D721Med (cell line): ENCODE results near the gene PHLDB2.

Source experiments
- DNase-seq: peaks from one replicate; pipeline ENCODE4 v3.0.0; 2011; ENCODE audit warnings: low spot score; ENCODE audit not compliant: insufficient read length
- FAIRE-seq: peaks from 2 replicates; lab custom pipeline; 2011; peaks lifted over from hg19 to GRCh38; lab: Jason Lieb, UNC
- TF ChIP-seq, protein P1 (sequence below): IDR thresholded peaks from 2 replicates; pipeline ENCODE4 v1.5.1; 2012; ENCODE audit warnings: mild to moderate bottlenecking, control low read depth; ENCODE audit not compliant: insufficient read depth; ENCODE audit errors: missing control alignments

The PHLDB2 gene

DNA sequence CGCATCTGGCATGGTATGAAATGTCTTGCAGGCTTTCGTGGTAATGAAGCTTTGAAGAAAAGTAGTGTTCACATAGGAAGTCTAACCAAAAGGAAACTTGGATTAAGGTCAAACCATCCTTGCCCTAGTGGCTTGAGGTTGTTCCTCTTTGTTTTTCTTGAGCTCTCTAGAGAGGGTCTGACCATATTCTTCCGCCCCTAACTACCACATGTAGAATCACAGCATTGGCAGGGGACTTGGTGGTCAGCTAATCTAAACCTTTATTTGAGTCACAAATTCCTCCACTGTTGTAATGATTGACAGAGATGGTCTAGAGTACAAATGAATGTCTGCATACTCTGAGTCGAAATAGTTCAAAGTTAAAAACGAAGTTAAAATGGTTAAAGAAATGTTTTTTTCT lies 39.1 kb upstream of the PHLDB2 start:
- no peak for DNase-seq
- TF ChIP-seq, protein P1, sequence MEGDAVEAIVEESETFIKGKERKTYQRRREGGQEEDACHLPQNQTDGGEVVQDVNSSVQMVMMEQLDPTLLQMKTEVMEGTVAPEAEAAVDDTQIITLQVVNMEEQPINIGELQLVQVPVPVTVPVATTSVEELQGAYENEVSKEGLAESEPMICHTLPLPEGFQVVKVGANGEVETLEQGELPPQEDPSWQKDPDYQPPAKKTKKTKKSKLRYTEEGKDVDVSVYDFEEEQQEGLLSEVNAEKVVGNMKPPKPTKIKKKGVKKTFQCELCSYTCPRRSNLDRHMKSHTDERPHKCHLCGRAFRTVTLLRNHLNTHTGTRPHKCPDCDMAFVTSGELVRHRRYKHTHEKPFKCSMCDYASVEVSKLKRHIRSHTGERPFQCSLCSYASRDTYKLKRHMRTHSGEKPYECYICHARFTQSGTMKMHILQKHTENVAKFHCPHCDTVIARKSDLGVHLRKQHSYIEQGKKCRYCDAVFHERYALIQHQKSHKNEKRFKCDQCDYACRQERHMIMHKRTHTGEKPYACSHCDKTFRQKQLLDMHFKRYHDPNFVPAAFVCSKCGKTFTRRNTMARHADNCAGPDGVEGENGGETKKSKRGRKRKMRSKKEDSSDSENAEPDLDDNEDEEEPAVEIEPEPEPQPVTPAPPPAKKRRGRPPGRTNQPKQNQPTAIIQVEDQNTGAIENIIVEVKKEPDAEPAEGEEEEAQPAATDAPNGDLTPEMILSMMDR = no peak
- no peak for FAIRE-seq

GRCh38 chr3:111820651-111821050 lies 38.4 kb upstream of the PHLDB2 start:
- TF ChIP-seq, protein P1 = no peak
- DNase-seq (no peak), FAIRE-seq (no peak)

DNA sequence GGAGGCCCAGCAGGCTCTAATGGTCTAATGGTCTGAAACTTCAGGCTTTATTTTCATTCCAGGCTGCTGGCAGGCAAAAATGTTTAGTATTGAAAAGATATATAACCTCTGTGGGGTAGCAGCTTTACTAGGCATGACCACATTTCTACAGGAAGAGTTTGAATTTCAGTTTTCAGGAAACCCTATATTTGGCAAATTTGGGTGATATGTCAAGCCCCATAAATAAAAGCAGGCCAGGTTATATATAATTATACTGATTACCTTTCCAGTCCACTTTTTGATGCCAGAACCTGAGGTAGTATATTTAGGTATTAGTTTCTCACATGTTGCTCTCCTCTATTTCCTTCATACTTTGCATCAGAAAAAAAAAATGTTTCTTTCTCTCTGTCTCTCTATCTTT lies 37.2 kb upstream of the PHLDB2 start:
- FAIRE-seq = no peak
- TF ChIP-seq, protein P1 = no peak
- no peak for DNase-seq

DNA sequence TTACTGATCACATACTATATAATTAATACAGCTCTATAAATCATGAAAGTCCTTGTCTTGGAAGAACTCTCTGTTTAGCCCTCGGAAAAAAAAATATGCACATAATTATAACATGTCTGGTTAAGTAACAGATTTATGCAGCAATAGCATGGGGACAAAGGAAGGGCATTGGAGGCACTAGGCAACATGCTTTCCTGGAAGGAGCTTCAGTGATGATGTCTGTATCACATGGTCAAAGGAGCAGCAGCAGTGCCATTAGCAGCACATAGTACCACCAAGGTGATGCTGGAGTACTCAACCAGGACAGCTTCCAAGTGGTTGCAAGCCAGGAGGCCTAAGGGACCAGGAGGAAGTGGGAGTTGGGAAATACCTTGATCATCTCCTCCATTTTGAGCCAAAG lies 36.3 kb upstream of the PHLDB2 start:
- TF ChIP-seq, protein P1 = no peak
- DNase-seq (no peak), FAIRE-seq (no peak)

GRCh38 chr3:111823341-111823855 lies 35.7 kb upstream of the PHLDB2 start:
- TF ChIP-seq, protein P1 = no peak
- FAIRE-seq = no peak
- no peak for DNase-seq

- DNase-seq (no peak), FAIRE-seq (no peak)
- TF ChIP-seq, protein P1 = no peak
Measured at GRCh38 chr3:111824351-111824750, 34.7 kb upstream of the PHLDB2 start.

- DNase-seq (no peak), FAIRE-seq (no peak)
- TF ChIP-seq, protein P1 = no peak
Measured at GRCh38 chr3:111827871-111828270, 31.2 kb upstream of the PHLDB2 start.
